ENCODE measurements around the gene KCNN1. TPM values are rescaled to one million over a fixed set of nuclear protein-coding genes. Genes with fewer than 3 reads are reported as not detected.

KCNN1 gene
- total and polyA plus RNA-seq, 9 of the 15 experiments (the other 6 are each of a cell fraction or from before 2014, with no cell fraction given): 0.01 to 6.2 (median 0.72) TPM

DNA sequence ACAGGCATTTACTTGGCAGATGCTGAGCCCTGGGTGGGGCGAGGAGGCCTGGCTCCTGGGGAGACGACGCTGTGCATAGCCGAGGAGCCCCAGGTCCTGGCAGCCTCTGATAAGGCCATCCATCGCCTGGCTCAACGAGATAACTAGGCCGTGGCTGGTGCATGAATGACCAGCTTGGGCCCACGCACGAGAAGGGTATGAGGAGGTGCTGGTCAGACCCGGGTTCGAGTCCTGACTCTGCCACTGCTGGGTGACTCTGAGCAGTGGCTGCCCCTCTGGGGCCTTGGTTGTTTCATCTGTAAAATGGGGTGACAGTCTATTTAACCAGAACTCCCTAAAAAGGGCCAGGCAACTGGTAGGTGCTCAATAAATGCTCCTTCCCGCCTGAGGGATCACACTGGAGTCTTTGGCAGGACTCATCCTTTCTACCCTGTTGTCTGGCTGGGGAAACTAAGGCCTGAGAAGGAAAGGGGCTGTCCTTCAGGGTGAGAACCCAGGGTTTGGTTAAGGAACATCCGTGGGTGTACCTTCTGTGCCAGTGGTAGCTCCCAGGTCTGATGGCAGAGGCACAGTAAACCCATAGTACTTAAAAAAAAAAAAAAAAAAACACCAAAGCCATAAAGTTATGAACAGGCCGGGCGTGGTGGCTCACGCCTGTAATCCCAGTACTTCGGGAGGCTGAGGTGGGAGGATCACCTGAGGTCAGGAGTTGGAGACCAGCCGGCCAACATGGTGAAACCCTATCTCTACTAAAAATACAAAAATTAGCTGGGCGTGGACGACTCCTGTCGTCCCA is 33.0 kb downstream of the KCNN1 start (continued):
- TF ChIP-seq, protein P1, sequence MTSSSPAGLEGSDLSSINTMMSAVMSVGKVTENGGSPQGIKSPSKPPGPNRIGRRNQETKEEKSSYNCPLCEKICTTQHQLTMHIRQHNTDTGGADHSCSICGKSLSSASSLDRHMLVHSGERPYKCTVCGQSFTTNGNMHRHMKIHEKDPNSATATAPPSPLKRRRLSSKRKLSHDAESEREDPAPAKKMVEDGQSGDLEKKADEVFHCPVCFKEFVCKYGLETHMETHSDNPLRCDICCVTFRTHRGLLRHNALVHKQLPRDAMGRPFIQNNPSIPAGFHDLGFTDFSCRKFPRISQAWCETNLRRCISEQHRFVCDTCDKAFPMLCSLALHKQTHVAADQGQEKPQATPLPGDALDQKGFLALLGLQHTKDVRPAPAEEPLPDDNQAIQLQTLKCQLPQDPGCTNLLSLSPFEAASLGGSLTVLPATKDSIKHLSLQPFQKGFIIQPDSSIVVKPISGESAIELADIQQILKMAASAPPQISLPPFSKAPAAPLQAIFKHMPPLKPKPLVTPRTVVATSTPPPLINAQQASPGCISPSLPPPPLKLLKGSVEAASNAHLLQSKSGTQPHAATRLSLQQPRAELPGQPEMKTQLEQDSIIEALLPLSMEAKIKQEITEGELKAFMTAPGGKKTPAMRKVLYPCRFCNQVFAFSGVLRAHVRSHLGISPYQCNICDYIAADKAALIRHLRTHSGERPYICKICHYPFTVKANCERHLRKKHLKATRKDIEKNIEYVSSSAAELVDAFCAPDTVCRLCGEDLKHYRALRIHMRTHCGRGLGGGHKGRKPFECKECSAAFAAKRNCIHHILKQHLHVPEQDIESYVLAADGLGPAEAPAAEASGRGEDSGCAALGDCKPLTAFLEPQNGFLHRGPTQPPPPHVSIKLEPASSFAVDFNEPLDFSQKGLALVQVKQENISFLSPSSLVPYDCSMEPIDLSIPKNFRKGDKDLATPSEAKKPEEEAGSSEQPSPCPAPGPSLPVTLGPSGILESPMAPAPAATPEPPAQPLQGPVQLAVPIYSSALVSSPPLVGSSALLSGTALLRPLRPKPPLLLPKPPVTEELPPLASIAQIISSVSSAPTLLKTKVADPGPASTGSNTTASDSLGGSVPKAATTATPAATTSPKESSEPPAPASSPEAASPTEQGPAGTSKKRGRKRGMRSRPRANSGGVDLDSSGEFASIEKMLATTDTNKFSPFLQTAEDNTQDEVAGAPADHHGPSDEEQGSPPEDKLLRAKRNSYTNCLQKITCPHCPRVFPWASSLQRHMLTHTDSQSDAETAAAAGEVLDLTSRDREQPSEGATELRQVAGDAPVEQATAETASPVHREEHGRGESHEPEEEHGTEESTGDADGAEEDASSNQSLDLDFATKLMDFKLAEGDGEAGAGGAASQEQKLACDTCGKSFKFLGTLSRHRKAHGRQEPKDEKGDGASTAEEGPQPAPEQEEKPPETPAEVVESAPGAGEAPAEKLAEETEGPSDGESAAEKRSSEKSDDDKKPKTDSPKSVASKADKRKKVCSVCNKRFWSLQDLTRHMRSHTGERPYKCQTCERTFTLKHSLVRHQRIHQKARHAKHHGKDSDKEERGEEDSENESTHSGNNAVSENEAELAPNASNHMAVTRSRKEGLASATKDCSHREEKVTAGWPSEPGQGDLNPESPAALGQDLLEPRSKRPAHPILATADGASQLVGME (CRISPR knock-in tag; IDR thresholded peaks at IDR 0.05): no peak
- TF ChIP-seq ZNF589 (CRISPR knock-in tag; IDR thresholded peaks at IDR 0.05; ENCODE audit: low read depth): no peak
- TF ChIP-seq RBM14 (IDR thresholded peaks at IDR 0.05; ENCODE audit: borderline replicate concordance, insufficient read depth, low read depth, low read length): no peak
- peak; percentile 63 for TF ChIP-seq ZFP36 (IDR thresholded peaks at IDR 0.05; ENCODE audit: low read depth, low read length, partially characterized antibody)
- no peak for TF ChIP-seq ZNF511 (CRISPR knock-in tag; IDR thresholded peaks at IDR 0.05)
- TF ChIP-seq RBBP5 (IDR thresholded peaks at IDR 0.05; ENCODE audit: borderline replicate concordance, insufficient read depth, low read length, poor library complexity, severe bottlenecking): no peak
- TF ChIP-seq CXXC5 (CRISPR knock-in tag; IDR thresholded peaks at IDR 0.05): peak; percentile 76
- TF ChIP-seq, protein P2, sequence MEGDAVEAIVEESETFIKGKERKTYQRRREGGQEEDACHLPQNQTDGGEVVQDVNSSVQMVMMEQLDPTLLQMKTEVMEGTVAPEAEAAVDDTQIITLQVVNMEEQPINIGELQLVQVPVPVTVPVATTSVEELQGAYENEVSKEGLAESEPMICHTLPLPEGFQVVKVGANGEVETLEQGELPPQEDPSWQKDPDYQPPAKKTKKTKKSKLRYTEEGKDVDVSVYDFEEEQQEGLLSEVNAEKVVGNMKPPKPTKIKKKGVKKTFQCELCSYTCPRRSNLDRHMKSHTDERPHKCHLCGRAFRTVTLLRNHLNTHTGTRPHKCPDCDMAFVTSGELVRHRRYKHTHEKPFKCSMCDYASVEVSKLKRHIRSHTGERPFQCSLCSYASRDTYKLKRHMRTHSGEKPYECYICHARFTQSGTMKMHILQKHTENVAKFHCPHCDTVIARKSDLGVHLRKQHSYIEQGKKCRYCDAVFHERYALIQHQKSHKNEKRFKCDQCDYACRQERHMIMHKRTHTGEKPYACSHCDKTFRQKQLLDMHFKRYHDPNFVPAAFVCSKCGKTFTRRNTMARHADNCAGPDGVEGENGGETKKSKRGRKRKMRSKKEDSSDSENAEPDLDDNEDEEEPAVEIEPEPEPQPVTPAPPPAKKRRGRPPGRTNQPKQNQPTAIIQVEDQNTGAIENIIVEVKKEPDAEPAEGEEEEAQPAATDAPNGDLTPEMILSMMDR (IDR thresholded peaks at IDR 0.05 in 2 of 3, conservative IDR thresholded peaks at IDR 0.05 in 1 of 3; ENCODE audit: insufficient read depth in 2 of 3, low read depth in 1 of 3, low read length in 3 of 3): no peak
- TF ChIP-seq ZNF586 (CRISPR knock-in tag; conservative IDR thresholded peaks at IDR 0.05): no peak
- peak; percentile 46; the same call in 1 of the 2 replicates for TF ChIP-seq JUND (IDR thresholded peaks at IDR 0.05; ENCODE audit: borderline replicate concordance, low read depth, low read length)
- peak; percentile 67; the same call in 2 of the 3 replicates for TF ChIP-seq JUND (tag; IDR thresholded peaks at IDR 0.05; ENCODE audit: borderline replicate concordance, low read depth, low read length)
- no peak for TF ChIP-seq ZNF384 (IDR thresholded peaks at IDR 0.05; ENCODE audit: low read depth, low read length)
- TF ChIP-seq TEAD4 (IDR thresholded peaks at IDR 0.05; ENCODE audit: low read length): peak; percentile 95
- no peak for TF ChIP-seq TEAD4 (CRISPR knock-in tag; IDR thresholded peaks at IDR 0.05; ENCODE audit: borderline replicate concordance)
- TF ChIP-seq GATAD2B (IDR thresholded peaks at IDR 0.05; ENCODE audit: borderline replicate concordance): peak; percentile 82
- no peak for TF ChIP-seq NR3C1 (CRISPR knock-in tag; IDR thresholded peaks at IDR 0.05)
- TF ChIP-seq STAT5A (IDR thresholded peaks at IDR 0.05; ENCODE audit: borderline replicate concordance, low read length): peak; percentile 91

Data from K562 (cell line).